Occipital lobe (tissue), 2 donors: ENCODE measurements around the gene CD46. TPM values are rescaled to one million over a fixed set of nuclear protein-coding genes. Genes with fewer than 3 reads are reported as not detected.
A peak's percentile ranks its signal among the peaks of the same experiment; 100 is the strongest.

Experiments used
- DNase-seq: peaks from one replicate; lab custom pipeline; 2025; lab: John Stamatoyannopoulos, UW
- total RNA-seq: library from RNA; depleted of rRNA; stranded (reverse); fragments of >200 nt; gene quantifications from one replicate; pipeline ENCODE4 v1.2.3, GENCODE V29; 2014

CD46 gene
- total RNA-seq, 1 donor from 2014 or later: 146 TPM

- DNase-seq: no peak
These were observed 75.6 kb downstream of the CD46 start for GRCh38 chr1:207827488-207827830.

DNA sequence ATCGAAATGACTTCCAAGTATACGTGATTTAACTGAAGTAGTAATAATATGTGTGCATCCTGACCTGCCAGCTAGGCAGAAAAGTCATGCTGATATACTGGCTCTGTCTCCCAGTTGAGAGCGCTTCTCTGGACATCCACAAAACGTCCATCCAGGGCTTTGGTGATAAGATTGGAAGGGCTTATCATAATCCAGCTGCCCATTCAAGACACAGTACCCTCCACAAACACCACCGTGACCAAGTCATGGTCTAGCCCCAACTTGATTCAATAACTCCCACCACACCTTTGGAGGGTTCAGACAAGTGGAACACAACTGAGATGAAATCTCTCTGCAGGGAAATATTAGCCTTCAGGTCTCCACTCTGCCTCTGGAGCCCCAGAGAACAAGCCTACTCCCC, 76.2 kb downstream of the CD46 start:
- no peak for DNase-seq

GRCh38 chr1:207828485-207829158, 76.8 kb downstream of the CD46 start:
- DNase-seq: peak; percentile 49

GRCh38 chr1:207829576-207829975, 77.7 kb downstream of the CD46 start:
- no peak for DNase-seq

GRCh38 chr1:207830788-207831187, 78.9 kb downstream of the CD46 start:
- no peak for DNase-seq

GRCh38 chr1:207831517-207832327, 79.9 kb downstream of the CD46 start:
- no peak for DNase-seq

DNA sequence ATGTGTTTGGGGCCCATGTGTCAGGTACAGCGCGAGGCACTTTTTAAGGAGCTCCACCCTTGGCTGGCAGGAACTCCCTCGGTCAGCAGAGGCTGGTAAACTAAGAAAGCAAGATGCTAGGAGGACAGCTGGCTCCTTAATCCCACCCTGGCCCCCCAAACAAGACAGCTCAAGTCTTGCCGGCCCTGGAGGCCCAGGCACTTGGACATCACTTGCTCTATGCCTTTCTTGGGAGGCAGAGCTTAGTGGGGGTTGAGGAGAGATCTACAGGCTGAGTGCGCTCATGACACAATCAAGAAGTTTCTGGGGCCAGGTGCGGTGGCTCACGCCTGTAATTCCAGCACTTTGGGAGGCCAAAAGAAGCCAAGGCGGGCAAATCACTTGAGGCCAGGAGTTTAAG, 80.9 kb downstream of the CD46 start:
- DNase-seq: no peak

DNA sequence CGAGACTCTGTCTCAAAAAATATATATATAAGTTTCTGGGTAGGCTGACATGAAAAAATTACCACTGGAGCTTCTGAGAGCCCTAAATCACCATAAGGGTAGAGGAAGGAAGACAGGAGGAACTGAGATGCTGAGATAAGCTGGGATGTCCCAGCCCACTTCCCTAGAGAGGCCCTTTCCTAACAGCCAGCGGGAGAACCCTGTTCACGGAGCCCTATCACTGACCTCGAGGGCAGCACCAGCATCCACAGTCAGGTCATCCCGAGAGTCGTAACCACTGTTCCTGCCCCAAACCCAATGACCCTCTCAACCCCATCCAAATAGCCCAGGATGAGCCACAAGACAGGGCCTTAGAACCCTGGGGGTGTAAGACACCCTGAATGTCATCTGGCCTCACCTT, 81.5 kb downstream of the CD46 start:
- no peak for DNase-seq

- no peak for DNase-seq
These were observed 82.3 kb downstream of the CD46 start for GRCh38 chr1:207833956-207834660.

DNA sequence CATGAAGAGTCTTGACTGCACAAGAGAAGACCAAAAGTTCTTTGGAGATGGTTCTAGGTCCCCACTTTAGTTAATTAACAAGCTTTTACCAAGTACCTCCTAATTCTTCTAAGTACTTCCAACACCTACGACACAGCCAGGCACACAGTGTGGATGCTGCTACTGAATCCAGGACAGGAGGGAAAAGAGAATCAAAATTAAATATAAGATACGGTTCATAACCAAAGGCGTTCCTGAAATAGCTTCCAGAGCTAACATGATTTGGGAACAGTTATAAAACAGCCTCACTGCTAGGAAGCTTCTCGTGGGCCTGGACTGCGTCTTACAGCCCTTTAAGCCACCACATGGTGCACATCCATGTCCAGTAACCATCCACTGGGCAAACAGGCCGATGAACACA, 84.1 kb downstream of the CD46 start:
- no peak for DNase-seq

DNA sequence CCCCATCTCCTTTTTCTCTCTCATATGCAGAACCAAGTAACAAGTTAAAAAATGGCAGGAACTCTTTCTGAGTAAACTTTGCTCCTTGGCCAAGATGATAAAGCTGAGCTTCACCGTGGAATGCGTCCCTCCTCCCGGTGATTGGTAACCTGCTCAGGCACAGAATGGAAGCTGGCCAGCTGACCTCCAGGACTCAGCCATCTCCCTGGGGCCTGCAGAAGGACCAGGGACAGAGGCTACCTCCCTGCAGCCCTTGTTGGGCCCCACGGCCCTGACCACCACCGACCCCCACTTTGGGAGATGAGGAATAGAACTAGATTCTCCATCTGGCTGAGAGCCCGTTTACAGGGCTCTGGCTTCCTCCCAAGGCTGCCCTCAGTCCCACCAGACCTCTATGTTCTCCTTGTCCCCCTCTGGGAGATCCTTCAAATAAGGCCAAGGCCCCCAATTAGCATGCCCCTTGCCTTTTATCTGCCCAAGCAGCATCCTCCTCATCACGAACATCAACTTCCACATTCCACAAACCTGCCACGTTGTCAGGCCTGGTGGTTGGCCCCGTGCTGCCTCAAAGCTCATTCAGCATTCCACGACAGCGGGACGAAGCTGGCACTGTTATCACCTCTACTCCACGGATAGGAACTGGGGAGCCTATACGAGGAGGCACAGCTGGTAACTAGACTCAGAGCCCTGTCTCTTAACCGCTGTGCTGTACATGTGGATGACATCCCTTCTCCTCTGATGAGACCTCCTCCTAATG, 84.9 kb downstream of the CD46 start:
- no peak for DNase-seq

- DNase-seq: no peak
These were observed 85.8 kb downstream of the CD46 start for GRCh38 chr1:207837673-207838072.

DNA sequence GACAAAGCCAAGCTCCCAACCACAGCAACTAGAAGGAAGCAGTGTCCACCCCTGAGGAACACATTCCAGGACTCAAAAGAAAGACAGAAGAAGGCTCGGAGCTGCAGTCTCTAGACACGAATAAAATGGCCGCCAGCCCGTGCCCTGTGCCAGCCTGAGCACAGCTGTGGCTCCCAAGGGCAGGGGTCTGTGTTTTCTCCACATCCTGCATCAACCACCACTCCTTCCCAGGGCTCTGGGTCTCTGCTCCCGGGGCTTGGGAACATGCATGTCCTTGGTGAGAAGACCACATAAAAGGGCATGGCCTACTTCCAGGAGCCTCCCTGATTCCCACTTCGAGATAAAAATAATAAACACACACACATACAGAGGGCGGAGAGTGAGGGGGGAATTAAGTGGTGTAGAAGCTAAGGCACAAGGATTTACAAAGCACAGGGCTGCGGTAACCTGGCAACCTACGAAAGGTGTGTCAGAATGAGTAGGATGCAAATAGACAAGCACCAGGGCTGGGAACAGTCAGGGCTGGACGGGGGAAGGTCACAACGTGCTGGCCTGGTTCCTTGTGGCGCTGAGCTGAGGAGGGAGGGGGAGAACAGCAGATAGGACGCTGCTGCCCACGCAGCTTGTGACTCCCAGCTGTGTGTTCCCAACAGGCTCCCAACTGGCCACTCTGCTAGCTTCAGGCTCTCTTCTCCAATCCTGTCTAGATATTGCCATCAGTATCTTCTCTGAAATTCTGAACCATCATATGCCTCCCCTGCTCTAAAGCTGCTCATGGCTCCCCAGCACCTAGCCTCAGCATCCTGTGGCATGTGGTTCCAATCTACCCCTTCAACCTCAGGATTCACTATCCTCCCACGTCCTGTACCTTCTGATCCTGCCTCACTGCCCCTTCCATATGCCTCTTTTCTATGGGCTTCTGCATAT, 86.6 kb downstream of the CD46 start:
- peak; percentile 62 for DNase-seq

DNA sequence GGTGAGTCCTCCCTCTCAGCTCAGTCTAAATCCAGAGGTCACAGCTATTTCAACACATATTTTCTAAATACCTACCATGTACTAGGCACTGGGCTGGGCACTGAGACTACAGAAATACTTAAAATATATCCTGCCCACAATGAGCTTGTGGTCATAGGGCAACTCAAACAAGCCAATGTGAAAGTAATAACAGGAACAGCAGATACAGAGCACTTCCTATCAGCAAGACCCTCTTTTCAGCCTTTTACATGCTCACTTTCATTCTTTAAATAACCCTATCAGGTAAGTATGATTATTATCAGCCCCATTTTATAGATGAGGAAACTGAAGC, 87.2 kb downstream of the CD46 start:
- no peak for DNase-seq

DNA sequence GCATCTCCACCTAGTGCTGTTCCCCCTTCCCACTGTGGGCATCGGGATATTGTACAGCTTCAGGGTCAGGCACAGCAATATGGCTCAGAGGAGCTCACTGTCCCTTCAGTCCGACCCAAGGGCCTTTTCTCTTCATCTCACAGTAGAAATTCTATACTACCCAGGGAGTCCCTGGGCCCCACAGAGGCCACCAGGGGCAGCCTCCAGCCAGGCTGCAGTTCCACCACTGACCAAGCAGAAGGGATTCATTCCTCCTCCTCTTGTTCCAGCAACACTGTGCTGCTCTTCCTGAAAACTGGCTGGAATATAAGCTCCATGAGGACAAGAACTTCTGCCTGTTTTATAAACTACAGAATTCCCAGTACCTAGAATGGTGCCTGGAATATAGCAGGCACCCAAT, 88.5 kb downstream of the CD46 start:
- DNase-seq: no peak

DNA sequence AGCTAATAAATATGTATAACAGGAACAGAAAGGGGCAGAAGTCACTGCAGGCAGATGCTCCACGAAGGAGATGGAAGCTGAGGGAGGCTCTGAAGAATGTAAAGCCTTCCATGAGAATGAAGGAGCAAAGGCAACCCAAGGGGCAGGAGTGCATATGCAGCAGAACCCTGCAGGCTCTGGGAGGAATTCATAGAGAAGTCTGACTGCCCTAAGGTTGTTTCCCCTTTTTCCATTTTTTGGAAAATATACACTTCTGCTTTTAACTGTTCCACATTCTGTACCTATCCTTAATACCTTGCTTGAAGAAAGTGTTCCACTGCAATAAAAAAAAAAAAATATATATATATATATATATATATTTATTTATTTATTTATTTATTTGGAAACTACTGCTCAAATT, 89.4 kb downstream of the CD46 start:
- DNase-seq: no peak

DNA sequence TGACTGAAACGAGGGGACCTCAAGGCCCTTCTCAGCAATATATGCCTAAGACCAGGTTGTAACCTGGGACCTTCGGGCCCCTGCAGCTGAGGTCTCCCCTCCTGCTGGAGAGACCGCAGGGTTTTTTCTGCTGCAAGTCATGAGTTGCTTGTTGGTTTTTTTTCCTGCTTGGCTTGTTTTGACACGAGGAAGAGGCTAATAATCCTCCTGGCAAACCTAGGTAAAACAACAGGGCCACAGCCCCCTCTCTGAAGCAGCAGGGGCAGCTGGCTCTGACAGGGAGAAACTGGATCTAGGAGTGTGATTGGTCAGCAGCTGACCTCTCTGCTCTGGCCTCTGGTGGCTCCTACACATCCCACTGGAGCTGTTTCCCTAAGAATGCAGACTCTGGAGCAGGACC, 90.0 kb downstream of the CD46 start:
- DNase-seq: no peak

DNA sequence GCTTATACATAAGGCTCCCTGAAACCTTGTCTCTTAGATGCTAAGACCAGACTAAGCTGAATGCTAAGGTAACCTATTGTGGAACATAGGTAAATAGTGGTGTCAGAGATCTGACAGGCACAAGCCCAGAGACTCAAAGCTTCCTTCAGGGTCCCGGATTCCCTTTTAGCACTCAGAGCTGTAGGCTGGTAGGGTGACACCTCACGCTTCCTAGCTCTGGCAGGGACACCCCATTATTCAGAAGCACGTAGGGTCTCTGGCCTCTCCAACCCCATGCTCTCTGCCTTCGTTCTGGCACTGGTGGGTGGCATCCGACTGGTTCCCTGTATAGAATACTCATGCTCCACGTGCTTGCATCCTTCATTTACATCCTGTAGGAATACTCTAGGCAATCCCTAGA, 90.7 kb downstream of the CD46 start:
- no peak for DNase-seq

DNA sequence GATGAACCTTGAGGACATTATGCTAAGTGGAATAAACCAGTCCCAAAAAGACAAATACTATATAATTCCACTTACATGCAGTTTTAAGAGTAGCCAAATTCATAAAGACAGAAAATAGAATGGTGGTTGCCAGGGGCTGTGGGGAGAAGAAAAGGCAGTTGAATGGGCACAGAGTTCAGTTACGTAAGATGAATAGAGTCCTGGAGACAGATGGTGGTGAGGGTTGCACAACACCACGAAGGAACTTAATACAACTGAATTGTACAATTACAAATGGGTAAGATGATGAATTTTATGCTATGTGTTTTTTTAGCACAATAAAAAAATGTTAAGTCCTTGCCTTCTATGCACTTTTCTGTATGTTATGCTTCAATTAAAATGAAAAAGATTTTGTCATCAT, 92.5 kb downstream of the CD46 start:
- no peak for DNase-seq
